Measurements from ENCODE around the gene PTH1R.

GRCh38 chr3:46899151-46900006, 21.9 kb downstream of the PTH1R start:
- no peak for TF ChIP-seq POLR2AphosphoS5 (IDR thresholded peaks at IDR 0.05; ENCODE audit: low read depth, low read length)
- TF ChIP-seq POLR2A (IDR thresholded peaks at IDR 0.05; ENCODE audit: low read depth, low read length): no peak

Data from GM12892 (cell line).